ENCODE results near the gene TTLL9. TPM values are rescaled to one million over a fixed set of nuclear protein-coding genes. Genes with fewer than 3 reads are reported as not detected.
A peak's percentile ranks its signal among the peaks of the same experiment; 100 is the strongest.

TTLL9 gene, protein sequence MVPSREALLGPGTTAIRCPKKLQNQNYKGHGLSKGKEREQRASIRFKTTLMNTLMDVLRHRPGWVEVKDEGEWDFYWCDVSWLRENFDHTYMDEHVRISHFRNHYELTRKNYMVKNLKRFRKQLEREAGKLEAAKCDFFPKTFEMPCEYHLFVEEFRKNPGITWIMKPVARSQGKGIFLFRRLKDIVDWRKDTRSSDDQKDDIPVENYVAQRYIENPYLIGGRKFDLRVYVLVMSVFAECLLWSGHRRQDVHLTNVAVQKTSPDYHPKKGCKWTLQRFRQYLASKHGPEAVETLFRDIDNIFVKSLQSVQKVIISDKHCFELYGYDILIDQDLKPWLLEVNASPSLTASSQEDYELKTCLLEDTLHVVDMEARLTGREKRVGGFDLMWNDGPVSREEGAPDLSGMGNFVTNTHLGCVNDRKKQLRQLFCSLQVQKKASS
- 0.98 TPM for polyA plus RNA-seq (2013)

DNA sequence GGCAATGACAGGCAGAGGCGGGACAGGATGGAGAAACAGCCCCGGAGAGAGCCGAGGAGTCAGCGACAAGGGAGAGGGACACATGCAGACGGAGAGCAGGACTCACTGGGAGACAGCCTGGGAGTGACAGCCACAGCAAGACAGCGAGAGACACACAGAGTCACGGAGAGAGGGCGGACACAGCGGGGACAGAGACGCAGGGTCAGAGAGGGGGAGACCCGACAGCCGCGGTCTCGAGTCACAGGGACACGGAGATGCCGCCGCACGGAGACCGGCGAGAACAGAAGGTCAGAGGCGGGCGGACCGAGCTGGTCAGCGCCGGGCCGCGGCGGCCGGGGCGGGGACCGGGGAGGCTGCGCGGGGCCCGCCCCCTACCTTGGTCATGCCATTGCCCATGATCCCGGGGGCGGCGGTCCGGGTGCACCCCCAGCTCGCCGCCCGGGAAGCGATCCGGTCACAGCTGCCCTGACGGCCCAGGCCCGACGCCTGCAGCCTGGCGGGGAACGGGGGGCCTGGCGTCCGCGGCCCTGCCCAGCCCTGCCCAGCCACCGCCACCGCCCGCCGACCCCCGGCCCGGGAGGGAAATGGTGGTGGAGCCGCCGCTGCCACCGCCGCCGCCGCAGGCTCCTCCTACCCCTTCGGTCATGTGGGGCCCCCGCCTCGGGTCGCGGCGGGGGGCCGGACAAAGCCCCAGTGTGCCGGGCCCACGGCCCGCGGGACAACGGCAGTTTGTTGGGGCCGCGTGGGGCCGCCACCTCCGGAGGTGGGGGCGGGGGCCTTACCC lies at the start of gene TTLL9, which contains the start of gene DUSP15:
Gene TTLL9, plus strand, starts transcription at position 693 of the 784 bp plus-strand sequence. CDS start 493 bp downstream, outside the sequence.
Gene DUSP15, minus strand, starts transcription at position 586 of the 784 bp plus-strand sequence. Its CDS starts 190 bp downstream, at position 396.
- POLR2A ChIA-PET = no interaction called here
- H3K27me3 ChIP-seq (replicated peaks in 2 of 5; ENCODE audit: control insufficient read depth in 4 of 5, insufficient read depth in 5 of 5, low read length in 4 of 5) = no peaks in the 10 kb centered on the region
- CTCF ChIA-PET = no interaction called here
- WGBS (ENCODE audit: insufficient coverage) = under 1% methylated on average over 50 of the region's 80 CpGs
- H3K36me3 ChIP-seq (ENCODE audit: control insufficient read depth in 4 of 4, insufficient read depth in 4 of 4, low read length in 3 of 4) = no peaks in the 10 kb centered on the region
- peak within 1 kb of the TSS; percentile 50 to 93 (median 77) for H3K4me3 ChIP-seq (ENCODE audit: control insufficient read depth in 1 of 7, extremely low read depth in 1 of 7, insufficient read depth in 4 of 7, low read depth in 2 of 7, low read length in 6 of 7)
- no peak within 1 kb of the TSS for H3K27ac ChIP-seq (ENCODE audit: insufficient read depth in 1 of 2, low read depth in 1 of 2, low read length in 2 of 2, poor library complexity in 1 of 2, severe bottlenecking in 2 of 2)
- peak in 2 of 3 donors; percentile 42 to 61 for DNase-seq
- no peaks in the 10 kb centered on the region for H3K9me3 ChIP-seq (ENCODE audit: control extremely low read depth in 1 of 5, control insufficient read depth in 4 of 5, insufficient read depth in 2 of 5, low read depth in 1 of 5, low read length in 4 of 5)
- peaks cover 0 to 31% (median 27%) of the 10 kb centered on the region in 4 experiments for H3K4me1 ChIP-seq (ENCODE audit: control extremely low read depth in 1 of 4, control insufficient read depth in 4 of 4, insufficient read depth in 4 of 4, low read length in 3 of 4)

DNA sequence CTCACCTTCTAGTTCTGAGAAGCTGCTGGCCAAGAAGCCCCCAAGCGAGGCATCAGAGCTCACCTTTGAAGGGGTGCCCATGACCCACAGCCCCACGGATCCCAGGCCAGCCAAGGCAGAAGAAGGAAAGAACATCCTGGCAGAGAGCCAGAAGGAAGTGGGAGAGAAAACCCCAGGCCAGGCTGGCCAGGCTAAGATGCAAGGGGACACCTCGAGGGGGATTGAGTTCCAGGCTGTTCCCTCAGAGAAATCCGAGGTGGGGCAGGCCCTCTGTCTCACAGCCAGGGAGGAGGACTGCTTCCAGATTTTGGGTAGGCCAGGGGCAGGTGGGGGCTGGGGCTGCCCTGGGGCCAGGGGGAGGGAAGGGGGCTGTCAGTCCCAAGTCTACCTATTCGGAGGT lies 49.0 kb upstream of the TTLL9 start:
- Histone ChIP-seq H3K36me3 (ENCODE audit: control insufficient read depth in 4 of 4, insufficient read depth in 4 of 4, low read length in 3 of 4) (no peaks in the 10 kb centered on the region), H3K27ac (ENCODE audit: insufficient read depth in 1 of 2, low read depth in 1 of 2, low read length in 2 of 2, poor library complexity in 1 of 2, severe bottlenecking in 2 of 2) (no peak overlapping the region), H3K4me3 (ENCODE audit: control insufficient read depth in 1 of 7, extremely low read depth in 1 of 7, insufficient read depth in 4 of 7, low read depth in 2 of 7, low read length in 6 of 7) (no peak overlapping the region), H3K9me3 (ENCODE audit: control extremely low read depth in 1 of 5, control insufficient read depth in 4 of 5, insufficient read depth in 2 of 5, low read depth in 1 of 5, low read length in 4 of 5) (no peaks in the 10 kb centered on the region), H3K27me3 (replicated peaks in 2 of 5; ENCODE audit: control insufficient read depth in 4 of 5, insufficient read depth in 5 of 5, low read length in 4 of 5) (no peaks in the 10 kb centered on the region), H3K4me1 (ENCODE audit: control extremely low read depth in 1 of 4, control insufficient read depth in 4 of 4, insufficient read depth in 4 of 4, low read length in 3 of 4) (peaks cover 0 to 26% (median 19%) of the 10 kb centered on the region in 4 experiments)
- DNase-seq = no peak
- 46% methylated on average over 3 of the region's 5 CpGs for WGBS (ENCODE audit: insufficient coverage)
- ChIA-PET POLR2A (no interaction called here), CTCF (interaction anchor here (0.8 to 14.3 kb wide), 8 partner anchors 11 to 211 kb away, joined by 3 to 131 read pairs (median 34); partner anchors contain the start of genes FOXS1 and PDRG1)

DNA sequence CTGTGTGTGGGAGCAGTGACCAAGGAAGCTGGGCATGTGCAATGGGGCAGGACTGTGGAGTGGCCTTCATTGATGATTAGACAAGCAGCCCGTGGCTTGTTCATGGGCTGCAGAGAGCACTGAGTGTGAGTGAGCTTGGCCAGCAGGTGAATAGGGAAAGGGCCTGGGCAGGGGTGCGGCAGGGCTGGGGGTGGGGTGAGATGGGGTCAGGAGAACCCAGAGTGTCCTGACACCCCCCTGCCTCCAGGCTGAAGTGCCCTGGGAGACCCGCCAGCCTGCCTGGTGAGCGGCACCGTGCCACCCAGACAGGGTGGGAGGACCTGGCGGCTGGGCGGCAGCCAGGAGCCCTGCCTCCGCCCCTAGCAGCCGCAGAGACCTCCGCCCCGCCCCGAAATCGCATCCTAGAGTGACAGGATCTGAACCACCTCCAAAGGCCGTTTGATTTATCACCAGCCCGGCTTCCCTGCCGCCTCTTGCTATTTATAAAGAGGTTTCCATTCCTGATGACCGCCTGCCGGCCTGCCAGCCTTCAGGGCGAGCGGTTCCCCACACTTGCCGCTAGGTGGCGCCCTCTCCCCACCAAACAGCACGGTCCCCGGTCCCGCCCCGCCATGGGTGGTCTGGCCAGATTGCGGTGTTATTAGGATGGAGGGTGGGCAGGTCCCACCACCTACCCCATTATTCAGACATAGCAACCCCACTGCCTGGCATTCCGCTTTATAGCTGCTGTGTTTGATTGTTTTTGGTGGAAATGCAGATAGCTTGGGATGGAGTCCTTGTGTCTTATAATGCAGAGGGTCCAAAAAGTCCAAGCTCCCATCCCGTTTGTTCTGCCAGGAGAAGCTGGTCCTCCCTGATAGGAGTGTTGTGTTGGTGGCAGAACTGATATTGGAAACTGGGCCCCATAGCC lies 47.8 kb upstream of the TTLL9 start:
- ChIA-PET POLR2A (interaction anchor here (1.0 kb wide), 1 partner anchor 14 kb away, joined by 3 read pairs; no protein-coding TSS in a partner anchor), CTCF (interaction anchor here (0.7 to 14.3 kb wide), 27 partner anchors 8 to 327 kb away, joined by 3 to 131 read pairs (median 5); partner anchors contain the start of genes FOXS1 and PDRG1)
- peak; percentile 69 to 87 (median 81) for DNase-seq
- H3K9me3 ChIP-seq (ENCODE audit: control extremely low read depth in 1 of 5, control insufficient read depth in 4 of 5, insufficient read depth in 2 of 5, low read depth in 1 of 5, low read length in 4 of 5) = no peaks in the 10 kb centered on the region
- H3K4me1 ChIP-seq (ENCODE audit: control extremely low read depth in 1 of 4, control insufficient read depth in 4 of 4, insufficient read depth in 4 of 4, low read length in 3 of 4) = peaks cover 0 to 26% (median 19%) of the 10 kb centered on the region in 4 experiments
- H3K27me3 ChIP-seq (replicated peaks in 2 of 5; ENCODE audit: control insufficient read depth in 4 of 5, insufficient read depth in 5 of 5, low read length in 4 of 5) = no peaks in the 10 kb centered on the region
- H3K36me3 ChIP-seq (ENCODE audit: control insufficient read depth in 4 of 4, insufficient read depth in 4 of 4, low read length in 3 of 4) = no peaks in the 10 kb centered on the region
- H3K27ac ChIP-seq (ENCODE audit: insufficient read depth in 1 of 2, low read depth in 1 of 2, low read length in 2 of 2, poor library complexity in 1 of 2, severe bottlenecking in 2 of 2) = no peak overlapping the region
- peak overlapping the region in 3 of 7 experiments; percentile 32 to 48 (median 43) for H3K4me3 ChIP-seq (ENCODE audit: control insufficient read depth in 1 of 7, extremely low read depth in 1 of 7, insufficient read depth in 4 of 7, low read depth in 2 of 7, low read length in 6 of 7)
- WGBS (ENCODE audit: insufficient coverage) = 6% methylated on average over 19 of the region's 29 CpGs

DNA sequence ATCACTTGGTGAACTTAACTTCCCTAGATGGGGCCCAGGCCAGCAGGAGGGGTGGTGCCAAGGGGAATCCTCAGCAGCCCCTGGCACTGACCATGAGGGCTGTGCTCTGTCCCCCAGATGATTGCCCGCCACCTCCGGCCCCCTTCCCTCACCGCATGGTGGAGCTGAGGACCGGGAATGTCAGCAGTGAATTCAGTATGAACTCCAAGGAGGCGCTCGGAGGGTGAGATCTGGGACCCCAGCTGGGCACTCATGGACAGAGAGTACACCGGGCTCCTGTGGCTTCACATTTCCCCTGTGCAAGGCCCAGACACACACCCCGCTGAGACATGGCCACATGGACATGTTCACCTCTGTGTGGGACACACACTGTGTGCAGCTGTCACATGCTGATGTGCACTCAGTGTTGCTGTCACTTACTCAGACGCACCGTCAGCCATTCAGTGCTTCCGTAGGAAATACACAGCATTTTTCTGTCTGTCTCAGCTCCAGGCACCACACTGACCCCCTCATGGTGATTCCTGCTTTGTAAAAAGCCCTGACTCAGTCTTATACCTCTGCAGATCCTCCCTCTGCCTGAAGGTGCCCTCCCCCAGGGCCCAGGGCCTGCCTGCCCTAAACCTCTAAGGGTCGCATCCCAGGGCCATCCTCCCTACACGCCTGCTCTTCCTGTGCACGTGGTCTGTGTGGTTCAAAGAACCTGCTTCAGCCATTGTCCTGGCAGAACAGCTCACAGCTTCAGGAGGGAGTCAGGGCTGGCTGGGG lies 46.9 kb upstream of the TTLL9 start:
- no peaks in the 10 kb centered on the region for H3K9me3 ChIP-seq (ENCODE audit: control extremely low read depth in 1 of 5, control insufficient read depth in 4 of 5, insufficient read depth in 2 of 5, low read depth in 1 of 5, low read length in 4 of 5)
- no peak overlapping the region for H3K4me3 ChIP-seq (ENCODE audit: control insufficient read depth in 1 of 7, extremely low read depth in 1 of 7, insufficient read depth in 4 of 7, low read depth in 2 of 7, low read length in 6 of 7)
- ChIA-PET CTCF (interaction anchor here (0.7 to 14.3 kb wide), 26 partner anchors 9 to 326 kb away, joined by 3 to 131 read pairs (median 4); partner anchors contain the start of genes FOXS1 and PDRG1), POLR2A (interaction anchor here (1.0 kb wide), 1 partner anchor 13 kb away, joined by 3 read pairs; no protein-coding TSS in a partner anchor)
- peaks cover 0 to 26% (median 19%) of the 10 kb centered on the region in 4 experiments for H3K4me1 ChIP-seq (ENCODE audit: control extremely low read depth in 1 of 4, control insufficient read depth in 4 of 4, insufficient read depth in 4 of 4, low read length in 3 of 4)
- no peaks in the 10 kb centered on the region for H3K27me3 ChIP-seq (replicated peaks in 2 of 5; ENCODE audit: control insufficient read depth in 4 of 5, insufficient read depth in 5 of 5, low read length in 4 of 5)
- H3K27ac ChIP-seq (ENCODE audit: insufficient read depth in 1 of 2, low read depth in 1 of 2, low read length in 2 of 2, poor library complexity in 1 of 2, severe bottlenecking in 2 of 2) = no peak overlapping the region
- no peak for DNase-seq
- H3K36me3 ChIP-seq (ENCODE audit: control insufficient read depth in 4 of 4, insufficient read depth in 4 of 4, low read length in 3 of 4) = no peaks in the 10 kb centered on the region
- 78% methylated on average over 13 of the region's 14 CpGs for WGBS (ENCODE audit: insufficient coverage)

DNA sequence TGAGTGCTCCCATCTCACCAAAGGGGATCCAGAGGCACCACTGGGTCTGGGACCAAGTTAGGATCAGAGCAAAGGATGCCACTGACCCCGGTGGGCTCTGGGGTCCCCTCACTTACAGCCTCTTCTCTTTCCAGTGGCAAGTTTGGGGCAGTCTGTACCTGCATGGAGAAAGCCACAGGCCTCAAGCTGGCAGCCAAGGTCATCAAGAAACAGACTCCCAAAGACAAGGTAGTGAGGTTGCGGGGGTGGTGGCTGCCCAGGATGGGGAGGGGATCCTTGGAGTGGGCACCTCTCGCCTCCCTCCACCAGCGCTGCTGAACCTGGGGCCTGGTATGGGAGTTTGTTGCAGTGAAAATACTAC lies 46.3 kb upstream of the TTLL9 start:
- POLR2A ChIA-PET = no interaction called here

More for the DNA sequence above, 46.3 kb upstream of the TTLL9 start:
- Histone ChIP-seq H3K36me3 (ENCODE audit: control insufficient read depth in 4 of 4, insufficient read depth in 4 of 4, low read length in 3 of 4) (no peaks in the 10 kb centered on the region), H3K27ac (ENCODE audit: insufficient read depth in 1 of 2, low read depth in 1 of 2, low read length in 2 of 2, poor library complexity in 1 of 2, severe bottlenecking in 2 of 2) (no peak overlapping the region), H3K9me3 (ENCODE audit: control extremely low read depth in 1 of 5, control insufficient read depth in 4 of 5, insufficient read depth in 2 of 5, low read depth in 1 of 5, low read length in 4 of 5) (no peaks in the 10 kb centered on the region), H3K4me1 (ENCODE audit: control extremely low read depth in 1 of 4, control insufficient read depth in 4 of 4, insufficient read depth in 4 of 4, low read length in 3 of 4) (peaks cover 0 to 26% (median 19%) of the 10 kb centered on the region in 4 experiments), H3K4me3 (ENCODE audit: control insufficient read depth in 1 of 7, extremely low read depth in 1 of 7, insufficient read depth in 4 of 7, low read depth in 2 of 7, low read length in 6 of 7) (no peak overlapping the region), H3K27me3 (replicated peaks in 2 of 5; ENCODE audit: control insufficient read depth in 4 of 5, insufficient read depth in 5 of 5, low read length in 4 of 5) (no peaks in the 10 kb centered on the region)
- WGBS (ENCODE audit: insufficient coverage) = 100% methylated on average over 2 of the region's 4 CpGs
- DNase-seq = no peak
- CTCF ChIA-PET = interaction anchor here (0.9 to 14.3 kb wide), 14 partner anchors 8 to 268 kb away, joined by 3 to 131 read pairs (median 12); partner anchors contain the start of genes FOXS1 and PDRG1
